ENCODE results near the gene GM2A.
"Not testable (repeated sequence)": the region's sequence is repeated elsewhere in the genome, so short reads cannot be mapped to it uniquely, and the experiment has no call there.

The GM2A gene

GRCh38 chr5:151288180-151288579 lies 35.2 kb downstream of the GM2A start:
- no peak for DNase-seq (ENCODE audit: low read depth)

- no peak for DNase-seq (ENCODE audit: low read depth)
These were observed 40.6 kb downstream of the GM2A start for GRCh38 chr5:151293624-151294023.

GRCh38 chr5:151295138-151295537 lies 42.2 kb downstream of the GM2A start:
- DNase-seq (ENCODE audit: low read depth) = no peak

- no peak for DNase-seq (ENCODE audit: low read depth)
These were observed 42.9 kb downstream of the GM2A start for GRCh38 chr5:151295791-151296477.

GRCh38 chr5:151296478-151296830 lies 43.5 kb downstream of the GM2A start:
- no peak for DNase-seq (ENCODE audit: low read depth)

- no peak for DNase-seq (ENCODE audit: low read depth)
These were observed 44.0 kb downstream of the GM2A start for GRCh38 chr5:151296974-151297373.

- no peak for DNase-seq (ENCODE audit: low read depth)
These were observed 45.3 kb downstream of the GM2A start for GRCh38 chr5:151298063-151298855.

GRCh38 chr5:151303666-151304065 lies 50.7 kb downstream of the GM2A start, which contains the start of gene SLC36A3:
SLC36A3 (minus strand) TSS chr5:151303766; CDS start chr5:151303354, 412 bp downstream.
- DNase-seq (ENCODE audit: low read depth) = no peak

- not testable (repeated sequence) for DNase-seq (ENCODE audit: low read depth)
These were observed 56.3 kb downstream of the GM2A start for GRCh38 chr5:151309266-151309665.

- DNase-seq (ENCODE audit: low read depth) = not testable (repeated sequence)
These were observed 56.8 kb downstream of the GM2A start for GRCh38 chr5:151309821-151310220.

- DNase-seq (ENCODE audit: low read depth) = no peak
These were observed 57.9 kb downstream of the GM2A start for GRCh38 chr5:151310932-151311331.

GRCh38 chr5:151312756-151313324 lies 59.9 kb downstream of the GM2A start:
- DNase-seq (ENCODE audit: low read depth) = no peak

- DNase-seq (ENCODE audit: low read depth) = no peak
These were observed 60.4 kb downstream of the GM2A start for GRCh38 chr5:151313357-151313756.

- peak; percentile 7 for DNase-seq (ENCODE audit: low read depth)
These were observed 63.1 kb downstream of the GM2A start for GRCh38 chr5:151315998-151316597.

- DNase-seq (ENCODE audit: low read depth) = no peak
These were observed 64.9 kb downstream of the GM2A start for GRCh38 chr5:151317871-151318270.

- DNase-seq (ENCODE audit: low read depth) = no peak
These were observed 66.1 kb downstream of the GM2A start for GRCh38 chr5:151318850-151319732.

Data from stimulated activated CD4-positive, alpha-beta T cell treated with anti-CD3 and anti-CD28 coated beads, Interleukin-2, amount 100 ng/mL, for 4 hours (primary cell).